GM19023 (cell line): ENCODE results near the gene PPP1R1A.

ENCODE experiments used
- ATAC-seq: cut with Tn5 transposase; IDR thresholded peaks from one replicate; pipeline ENCODE4 v1.9.1; 2021; ENCODE audit warnings: mild to moderate bottlenecking, moderate library complexity; ENCODE audit not compliant: unreplicated experiment

The PPP1R1A gene

DNA sequence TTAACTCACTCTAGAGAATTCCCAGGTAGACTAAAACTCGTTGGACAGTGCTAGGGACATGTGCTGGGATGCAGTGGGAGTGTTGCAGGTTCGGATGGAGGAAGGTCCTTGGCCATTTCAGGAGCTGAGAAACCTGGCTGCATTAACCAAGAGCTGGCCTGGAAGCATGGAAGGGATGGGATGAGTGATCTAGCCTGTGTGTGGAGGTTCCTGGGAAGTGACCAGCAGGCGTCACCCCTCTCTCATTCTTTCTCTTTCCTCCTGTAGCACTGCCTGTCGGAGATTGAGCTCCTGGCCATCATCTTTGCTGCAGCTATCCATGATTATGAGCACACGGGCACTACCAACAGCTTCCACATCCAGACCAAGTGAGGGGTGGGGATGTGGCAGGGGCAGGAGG lies 15.6 kb downstream of the PPP1R1A start:
- ATAC-seq: no peak

- no peak for ATAC-seq
Measured at GRCh38 chr12:54571193-54572188, 17.0 kb downstream of the PPP1R1A start.

DNA sequence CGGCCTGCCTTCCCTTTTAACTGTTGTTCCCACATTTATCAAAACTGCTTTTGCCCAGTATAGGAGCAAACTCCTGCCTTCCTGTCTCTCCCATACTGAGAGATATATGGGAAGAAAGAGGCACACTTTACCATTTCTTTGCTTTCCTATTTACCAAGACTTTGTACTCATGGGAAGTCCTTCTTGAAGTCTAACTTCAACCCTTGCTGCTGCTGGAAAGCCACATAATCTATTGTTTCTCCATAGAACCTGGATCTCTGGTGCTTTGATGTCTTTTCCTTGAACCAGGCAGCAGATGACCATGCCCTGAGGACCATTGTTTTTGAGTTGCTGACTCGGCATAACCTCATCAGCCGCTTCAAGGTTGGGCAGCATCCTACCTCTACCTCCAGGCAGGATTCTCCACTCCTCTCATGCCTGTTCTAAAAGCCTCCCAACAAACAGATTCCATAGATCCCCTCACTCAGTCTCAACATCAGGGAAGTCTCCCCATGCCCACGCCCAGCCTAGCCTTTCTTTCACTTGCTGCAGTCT lies 18.4 kb downstream of the PPP1R1A start:
- ATAC-seq: no peak

DNA sequence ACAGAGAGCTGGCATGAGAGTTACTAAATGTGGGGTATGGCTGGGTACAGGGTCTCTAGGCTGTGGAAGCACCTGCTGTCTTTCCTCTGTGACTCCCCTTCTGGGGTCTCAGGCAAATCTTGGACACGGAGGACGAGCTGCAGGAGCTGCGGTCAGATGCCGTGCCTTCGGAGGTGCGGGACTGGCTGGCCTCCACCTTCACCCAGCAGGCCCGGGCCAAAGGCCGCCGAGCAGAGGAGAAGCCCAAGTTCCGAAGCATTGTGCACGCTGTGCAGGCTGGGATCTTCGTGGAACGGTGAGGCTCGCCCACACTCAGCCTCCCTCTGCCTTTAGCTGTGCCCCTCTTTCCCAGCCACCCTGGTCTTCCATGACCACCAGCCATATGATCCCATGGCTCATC lies 19.4 kb downstream of the PPP1R1A start:
- ATAC-seq: no peak

GRCh38 chr12:54566792-54567191 lies 21.7 kb downstream of the PPP1R1A start:
- ATAC-seq: no peak

- ATAC-seq: no peak
Measured at GRCh38 chr12:54565986-54566544, 22.4 kb downstream of the PPP1R1A start.

DNA sequence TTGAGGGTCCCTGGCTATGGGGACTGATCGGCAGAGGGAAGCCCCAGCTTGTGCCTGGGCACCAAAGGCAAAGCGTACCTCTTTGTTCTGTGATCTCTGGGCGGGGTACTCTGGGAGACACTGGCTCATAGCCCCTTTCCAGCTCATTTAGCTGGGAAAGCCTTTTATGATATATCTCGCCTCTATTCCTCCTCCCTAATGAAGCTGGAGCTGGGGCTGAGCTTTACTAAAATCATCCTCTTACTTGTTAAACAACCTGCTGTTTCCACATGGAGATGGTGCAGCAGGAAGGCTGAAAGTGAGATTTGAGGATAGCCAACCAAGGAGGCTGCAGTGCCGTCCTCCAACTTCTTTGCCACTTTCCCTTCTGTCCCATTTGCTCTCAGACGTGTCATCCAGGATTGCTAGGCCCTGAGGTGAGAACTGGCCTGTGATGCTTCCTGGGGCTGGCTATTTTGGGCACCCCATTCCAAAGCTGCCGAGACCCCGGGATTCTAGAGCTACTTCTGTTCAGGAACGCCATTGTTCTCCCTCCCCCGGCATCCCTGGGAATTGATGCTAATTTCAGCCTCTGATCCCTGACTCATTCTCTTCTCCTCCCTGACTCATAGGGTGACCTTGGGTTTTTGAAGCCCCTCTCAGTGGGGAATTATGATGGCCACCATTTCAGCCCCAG lies 23.0 kb downstream of the PPP1R1A start:
- ATAC-seq: no peak

DNA sequence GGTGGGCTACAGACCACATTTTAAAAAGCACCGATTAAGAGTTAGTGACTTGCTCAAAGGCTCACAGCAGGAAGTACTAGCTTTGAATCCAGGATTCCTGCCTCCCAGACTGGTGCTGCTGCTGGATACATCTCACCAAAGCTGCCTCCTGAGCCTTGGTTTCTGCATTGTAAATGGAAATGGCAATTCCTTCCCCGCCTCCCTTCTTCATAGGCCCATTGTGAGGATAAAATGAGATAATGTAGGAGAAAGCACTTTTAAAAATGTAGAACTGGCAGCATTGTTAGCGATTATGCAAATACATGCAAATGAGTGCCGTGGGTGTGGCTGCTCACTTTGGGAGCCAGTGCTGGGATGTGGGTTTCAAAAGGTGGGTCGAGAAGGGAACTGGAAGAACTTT lies 23.7 kb downstream of the PPP1R1A start:
- no peak for ATAC-seq

GRCh38 chr12:54563787-54564186 lies 24.7 kb downstream of the PPP1R1A start:
- ATAC-seq: no peak

- no peak for ATAC-seq
Measured at GRCh38 chr12:54562750-54563356, 25.6 kb downstream of the PPP1R1A start.

DNA sequence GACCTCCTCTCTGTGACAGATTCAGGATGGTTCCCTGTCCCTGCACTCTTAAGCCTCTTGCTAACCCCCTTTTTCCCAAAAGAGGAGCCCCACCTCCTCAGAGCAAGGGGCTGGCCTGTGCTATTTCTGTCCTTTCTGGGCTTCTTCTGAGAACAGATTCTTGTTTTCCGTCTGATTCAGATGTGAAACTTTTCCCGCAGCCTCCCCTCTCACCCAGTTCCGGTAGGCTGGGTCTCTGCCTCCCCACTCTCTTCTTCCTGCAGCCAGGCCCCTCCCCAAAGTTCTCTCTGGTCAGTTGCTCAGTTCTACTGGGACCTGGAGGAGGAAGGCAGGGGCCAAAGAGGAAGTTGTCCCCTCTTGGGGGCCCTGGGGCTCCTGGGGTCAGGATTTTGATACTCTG lies 27.3 kb downstream of the PPP1R1A start:
- no peak for ATAC-seq

- ATAC-seq: peak; percentile 100
Measured at GRCh38 chr12:54560374-54560858, 28.0 kb downstream of the PPP1R1A start.

DNA sequence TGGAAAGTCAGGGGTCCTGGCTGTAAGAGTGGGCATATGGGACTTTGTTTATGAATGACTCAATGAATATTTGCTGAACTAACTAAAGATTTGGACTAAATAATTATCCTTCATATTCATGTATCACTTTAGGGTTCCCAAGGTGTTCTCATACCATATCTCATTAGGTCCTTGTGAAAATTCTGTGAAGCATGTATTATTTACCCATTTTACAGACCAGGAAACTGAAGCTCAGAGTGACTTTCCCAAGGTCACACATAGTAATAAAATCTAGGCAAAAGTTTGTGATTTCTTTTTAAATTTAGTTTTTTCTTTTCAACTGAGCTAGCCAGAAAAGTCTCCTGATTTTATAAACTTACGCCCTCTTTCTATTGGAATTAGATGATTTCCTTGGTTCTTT lies 29.7 kb downstream of the PPP1R1A start:
- ATAC-seq: no peak

DNA sequence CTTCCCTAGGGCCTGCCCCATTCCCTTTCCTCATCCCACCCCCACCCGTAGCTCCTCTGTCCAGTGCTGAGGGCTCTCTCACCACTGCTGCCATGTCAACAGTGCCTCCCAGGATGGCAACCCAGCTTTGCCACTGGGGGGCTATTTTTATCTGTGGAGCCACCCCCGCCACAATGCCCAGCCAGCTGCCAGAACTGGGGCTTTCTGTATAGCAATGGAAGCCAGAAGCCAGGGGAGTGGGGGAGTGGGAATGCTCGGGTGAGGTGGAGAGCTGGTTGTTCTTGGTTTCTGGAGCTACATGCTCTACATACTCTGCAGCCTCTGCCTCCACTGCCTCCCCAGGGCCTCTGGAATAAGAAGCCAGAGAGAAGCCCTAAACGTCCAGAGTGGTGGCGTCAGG lies 30.1 kb downstream of the PPP1R1A start:
- no peak for ATAC-seq

- ATAC-seq: no peak
Measured at GRCh38 chr12:54555670-54556257, 32.7 kb downstream of the PPP1R1A start.

GRCh38 chr12:54549774-54550451 lies 38.5 kb downstream of the PPP1R1A start:
- ATAC-seq: peak; percentile 30

DNA sequence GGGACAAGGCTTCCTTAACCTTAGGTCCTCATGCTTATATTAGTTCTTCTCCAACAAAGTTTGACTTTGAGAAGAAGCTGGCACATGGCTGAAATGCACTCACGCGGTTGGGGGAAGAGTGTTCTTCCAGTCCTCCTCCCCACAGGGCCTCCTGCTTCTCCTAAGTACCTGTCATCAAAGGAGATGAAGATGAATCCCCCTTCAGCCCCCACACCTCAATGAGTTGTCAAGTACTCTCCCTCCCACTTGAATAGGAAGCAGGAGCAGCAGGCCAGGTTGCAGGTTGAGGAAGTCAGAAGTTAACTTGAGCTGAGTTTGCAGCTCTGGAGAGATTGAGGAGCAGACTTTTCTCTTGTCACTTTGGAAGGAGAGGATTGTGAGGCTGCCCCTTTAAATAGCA lies 41.9 kb downstream of the PPP1R1A start:
- no peak for ATAC-seq

DNA sequence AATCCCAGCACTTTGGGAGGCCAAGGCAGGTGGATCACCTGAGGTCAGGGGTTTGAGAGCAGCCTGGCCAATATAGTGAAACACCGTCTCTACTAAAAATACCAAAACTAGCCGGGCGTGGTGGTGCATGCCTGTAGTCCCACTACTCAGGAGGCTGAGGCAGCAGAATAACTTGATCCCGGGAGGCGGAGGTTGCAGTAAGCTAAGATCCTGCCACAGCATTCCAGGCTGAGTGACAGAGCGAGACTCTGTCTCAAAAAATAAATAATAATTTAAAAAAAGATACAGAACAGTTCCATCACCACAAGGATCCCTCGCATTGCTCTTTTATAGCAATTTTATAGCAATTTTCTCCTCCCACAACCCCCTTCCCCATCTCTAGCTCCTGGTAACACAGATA lies 43.7 kb downstream of the PPP1R1A start:
- ATAC-seq: no peak

DNA sequence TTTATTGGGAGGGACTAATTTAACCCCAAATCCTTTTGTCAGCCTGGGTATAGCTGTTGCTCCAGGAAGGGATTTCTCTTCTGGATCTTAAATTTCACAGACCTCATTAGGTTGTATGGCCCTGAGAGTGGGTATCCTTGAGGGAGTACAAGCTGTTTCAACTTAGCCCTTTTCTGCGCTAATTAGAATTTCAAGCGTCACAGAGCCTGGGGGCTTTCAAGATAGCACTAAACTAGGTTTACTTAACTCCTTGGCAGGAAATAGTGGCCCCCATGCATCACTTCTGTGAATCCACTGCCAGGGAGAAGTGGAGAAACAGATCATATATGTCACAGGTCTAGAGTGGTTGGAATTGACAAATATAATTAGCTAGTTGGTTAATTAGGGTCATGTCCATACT lies 44.9 kb downstream of the PPP1R1A start:
- no peak for ATAC-seq

DNA sequence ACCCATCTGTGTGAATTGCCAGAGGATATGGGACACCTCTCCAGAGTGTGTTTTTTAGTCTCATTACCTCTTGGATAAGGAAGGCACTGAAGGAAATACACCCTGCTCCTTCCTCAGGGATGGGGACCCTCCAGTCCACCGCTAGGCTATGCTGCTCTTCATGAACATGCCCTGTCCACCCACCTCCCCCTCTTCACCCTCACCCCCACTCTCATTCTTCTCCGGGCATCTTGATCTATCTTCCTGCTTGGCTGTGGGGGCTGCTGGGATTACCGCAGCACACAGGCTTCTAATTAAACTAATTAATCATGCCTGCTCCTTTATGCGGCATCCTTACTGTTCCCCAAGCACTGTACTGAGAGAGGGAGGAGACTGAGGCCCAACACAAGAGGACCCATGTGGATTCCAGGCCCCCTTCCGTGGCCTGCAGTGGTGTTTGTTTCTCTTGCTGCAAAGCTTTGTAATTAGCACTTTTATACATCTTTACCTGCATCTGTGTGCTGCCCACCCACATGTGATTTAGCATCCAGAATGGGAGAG lies 46.6 kb downstream of the PPP1R1A start:
- ATAC-seq: no peak
